HCT116 (cell line): ENCODE results near the gene SLC25A18. TPM values are rescaled to one million over a fixed set of nuclear protein-coding genes. Genes with fewer than 3 reads are reported as not detected.

ENCODE experiments used
- ATAC-seq: fragments of 200-7000 bp; cut with Tn5 transposase; 2 replicates; pipeline ENCODE4 v1.9.1; 2020; ENCODE audit warnings: mild to moderate bottlenecking, moderate library complexity
- BruUV-seq: library from RNA; stranded (reverse); fragments of 400-500 nt; replicated peaks from 2 replicates; lab custom pipeline; 2021; lab: Mats Ljungman, UMichigan
- CTCF ChIA-PET: fragments of 300-600 bp; sonication (Branson Sonifier 250); formaldehyde crosslinking; loops from one replicate; lab custom pipeline; 2021; ENCODE audit warnings: antibody characterized with exemption; lab: Charles Lee
- POLR2A ChIA-PET: fragments of 300-600, 350-600 bp; sonication (Branson Sonifier 250); formaldehyde crosslinking; loops from one replicate; lab custom pipeline; 2021; ENCODE audit warnings: antibody characterized with exemption; lab: Charles Lee
- RAD21 ChIA-PET, 2 experiments: fragments of 300-600 bp; sonication (Branson Sonifier 250); formaldehyde crosslinking; loops; one replicate each; lab custom pipeline; 2023; ENCODE audit warnings: low total read pairs in 2 of 2; ENCODE audit not compliant: uncharacterized antibody in 2 of 2, unreplicated experiment in 2 of 2, low non-redundant PET in 1 of 2; lab: Charles Lee
- DNase-seq: peaks from one replicate; pipeline ENCODE4 v3.0.0-alpha.2; 2010; ENCODE audit warnings: low read depth, low spot score
- H2AFZ ChIP-seq: fragments of 200-600 bp; shearing (Covaris generic), sonication (generic); 2 replicates; pipeline ENCODE4 v1.6.1; 2017; ENCODE audit warnings: low read depth, mixed run types, mixed read lengths, antibody characterized with exemption, low read length; ENCODE audit not compliant: poor library complexity, severe bottlenecking
- H3K27ac ChIP-seq: 2 replicates; pipeline ENCODE4 v1.5.1; 2012; ENCODE audit warnings: low read depth, low read length
- H3K27me3 ChIP-seq: fragments of 200-600 bp; sonication (generic); 2 replicates; pipeline ENCODE4 v1.6.1; 2016; ENCODE audit warnings: mixed run types, low read length, mixed read lengths; ENCODE audit not compliant: insufficient read depth
- H3K36me3 ChIP-seq, 2 experiments: fragments of 200-500 bp in 1 of 2; fragments of 200-600 bp in 1 of 2; sonication (Bioruptor generic) in 1 of 2; sonication (generic) in 1 of 2; 2 replicates each; pipeline versions ENCODE4 v1.5.1 to v1.6.1; 2014 to 2016; ENCODE audit warnings: low read length in 2 of 2, inconsistent platforms in 1 of 2, mixed read lengths in 1 of 2, mixed run types in 1 of 2; ENCODE audit not compliant: insufficient read depth in 2 of 2, control insufficient read depth in 1 of 2
- H3K4me1 ChIP-seq, 2 experiments: fragments of 200-600 bp in 1 of 2; sonication (generic) in 1 of 2; 2 replicates each; pipeline versions ENCODE4 v1.5.1 to v1.6.1; 2012 to 2017; ENCODE audit warnings: low read length in 2 of 2, inconsistent platforms in 1 of 2, mild to moderate bottlenecking in 1 of 2, mixed read lengths in 1 of 2, mixed run types in 1 of 2, moderate library complexity in 1 of 2; ENCODE audit not compliant: insufficient read depth in 2 of 2, control insufficient read depth in 1 of 2
- H3K4me2 ChIP-seq: fragments of 200-600 bp; sonication (generic); 2 replicates; pipeline ENCODE4 v1.6.1; 2017; ENCODE audit warnings: mixed run types, low read length, mixed read lengths
- H3K4me3 ChIP-seq, 2 experiments: fragments of 200-600 bp in 1 of 2; sonication (generic) in 1 of 2; replicated peaks in 1 of 2; 2 replicates each; pipeline ENCODE4 v1.5.1; 2011 to 2016; ENCODE audit warnings: low read length in 2 of 2, control low read depth in 1 of 2, low read depth in 1 of 2, mild to moderate bottlenecking in 1 of 2, mixed read lengths in 1 of 2, mixed run types in 1 of 2
- H3K79me2 ChIP-seq: fragments of 200-600 bp; sonication (generic); 2 replicates; pipeline ENCODE4 v1.6.1; 2017; ENCODE audit warnings: mild to moderate bottlenecking, mixed run types, low read length, moderate library complexity, mixed read lengths; ENCODE audit not compliant: insufficient read depth
- H3K9ac ChIP-seq: fragments of 200-600 bp; sonication (generic); 2 replicates; pipeline ENCODE4 v1.6.1; 2016; ENCODE audit warnings: low read length, mixed read lengths
- H3K9me2 ChIP-seq: fragments of 200-600 bp; sonication (generic), shearing (Covaris generic); 2 replicates; pipeline ENCODE4 v1.6.1; 2017; ENCODE audit warnings: mixed run types, mild to moderate bottlenecking, moderate library complexity; ENCODE audit not compliant: insufficient read depth
- H3K9me3 ChIP-seq, 2 experiments: fragments of 200-500 bp in 1 of 2; fragments of 200-600 bp in 1 of 2; sonication (Bioruptor generic) in 1 of 2; sonication (generic) in 1 of 2; 2 replicates each; pipeline ENCODE4 v1.6.1; 2014 to 2017; ENCODE audit warnings: low read length in 2 of 2, mixed read lengths in 2 of 2, inconsistent platforms in 1 of 2, low read depth in 1 of 2, mild to moderate bottlenecking in 1 of 2, mixed run types in 1 of 2, moderate library complexity in 1 of 2; ENCODE audit not compliant: control insufficient read depth in 1 of 2, insufficient read depth in 1 of 2
- H4K20me1 ChIP-seq: fragments of 200-600 bp; sonication (generic), shearing (Covaris generic); 2 replicates; pipeline ENCODE4 v1.6.1; 2017; ENCODE audit warnings: mixed run types, mild to moderate bottlenecking, moderate library complexity; ENCODE audit not compliant: insufficient read depth
- CEBPB ChIP-seq: IDR thresholded peaks from 2 replicates; pipeline ENCODE4 v1.6.1; 2012; ENCODE audit warnings: low read depth
- EGR1 ChIP-seq: IDR thresholded peaks from 2 replicates; pipeline ENCODE4 v1.6.1; 2012; ENCODE audit warnings: low read depth
- EZH2 ChIP-seq: fragments of 200-600 bp; sonication (generic); IDR thresholded peaks from 2 replicates; pipeline ENCODE4 v1.6.1; 2017; ENCODE audit warnings: antibody characterized with exemption, mixed run types
- FOSL1 ChIP-seq: IDR thresholded peaks from 2 replicates; pipeline ENCODE4 v1.6.1; 2012; ENCODE audit warnings: low read depth
- POLR2A ChIP-seq: IDR thresholded peaks from 2 replicates; pipeline ENCODE4 v1.7.0; 2011; ENCODE audit warnings: borderline replicate concordance; ENCODE audit not compliant: insufficient read depth, insufficient read length; ENCODE audit errors: extremely low read depth
- POLR2AphosphoS5 ChIP-seq: IDR thresholded peaks from 2 replicates; pipeline ENCODE4 v1.6.1; 2011; ENCODE audit warnings: mild to moderate bottlenecking, low read depth, low read length, moderate library complexity
- RAD21 ChIP-seq: IDR thresholded peaks from 2 replicates; pipeline ENCODE4 v1.6.1; 2012; ENCODE audit warnings: low read depth, mild to moderate bottlenecking
- SP1 ChIP-seq: IDR thresholded peaks from 2 replicates; pipeline ENCODE4 v1.6.1; 2012; ENCODE audit warnings: low read depth
- SRF ChIP-seq: IDR thresholded peaks from 2 replicates; pipeline ENCODE4 v1.6.1; 2012; ENCODE audit warnings: low read depth
- TCF7L2 ChIP-seq: IDR thresholded peaks from 2 replicates; pipeline ENCODE4 v1.7.0; 2011; ENCODE audit warnings: borderline replicate concordance, inconsistent platforms; ENCODE audit not compliant: insufficient read depth, insufficient read length; ENCODE audit errors: extremely low read depth
- YY1 ChIP-seq: IDR thresholded peaks from 2 replicates; pipeline ENCODE4 v1.6.1; 2011; ENCODE audit warnings: low read length, low read depth, moderate library complexity, mild to moderate bottlenecking; ENCODE audit not compliant: insufficient replicate concordance; ENCODE audit errors: extremely low read depth
- ZNF274 ChIP-seq: fragments of 200-500 bp; sonication (Bioruptor generic); IDR thresholded peaks from 2 replicates; pipeline ENCODE4 v1.6.1; 2014; ENCODE audit warnings: mild to moderate bottlenecking, low read depth, low read length, inconsistent platforms
- intact Hi-C: fragments of 100-400 bp; cut with micrococcal nuclease; formaldehyde crosslinking; loops from 2 replicates; pipeline ENCODE4 v1.10.0; 2022
- total RNA-seq: library from RNA; stranded (reverse); gene quantifications from one replicate; pipeline ENCODE4 v1.2.1, GENCODE V29; 2021; ENCODE audit not compliant: unreplicated experiment
- TF ChIP-seq, protein P1 (sequence below): IDR thresholded peaks from 2 replicates; pipeline ENCODE4 v1.6.1; 2012
- TF ChIP-seq, protein P2 (sequence below): IDR thresholded peaks from 2 replicates; pipeline ENCODE4 v1.6.1; 2012; ENCODE audit warnings: low read depth

SLC25A18 gene
- total RNA-seq, 1 experiment from 2014 or later = not detected

DNA sequence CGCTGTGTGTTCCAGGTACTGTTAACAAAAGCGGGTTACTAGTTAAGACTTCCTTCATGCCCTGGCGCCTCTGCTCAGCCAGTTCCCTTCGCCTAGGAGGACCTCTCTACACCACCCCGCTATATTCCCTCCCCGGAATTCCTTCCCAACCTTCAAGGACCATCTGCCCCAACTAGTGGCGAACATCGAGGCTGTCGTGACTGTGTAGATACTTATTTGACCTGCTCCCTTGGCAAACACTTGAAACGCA lies 74.8 kb downstream of the SLC25A18 start:
- Histone ChIP-seq H3K27ac (peak overlapping the region; percentile 92), H2AFZ (no peak overlapping the region), H4K20me1 (no peaks in the 10 kb centered on the region), H3K4me2 (peak overlapping the region; percentile 97), H3K9me2 (no peaks in the 10 kb centered on the region), H3K79me2 (peaks cover 38% of the 10 kb centered on the region)
- no TSS peak for BruUV-seq
- no peak for DNase-seq
- TF ChIP-seq YY1 = no peak
- TF ChIP-seq ZNF274 = no peak
- no peak for TF ChIP-seq TCF7L2
- no peak for TF ChIP-seq FOSL1
- TF ChIP-seq EGR1 = no peak
- TF ChIP-seq SP1 = no peak
- no peak for TF ChIP-seq CEBPB
- no peak; the same call in 1 of the 2 replicates for TF ChIP-seq RAD21
- TF ChIP-seq, protein P1, sequence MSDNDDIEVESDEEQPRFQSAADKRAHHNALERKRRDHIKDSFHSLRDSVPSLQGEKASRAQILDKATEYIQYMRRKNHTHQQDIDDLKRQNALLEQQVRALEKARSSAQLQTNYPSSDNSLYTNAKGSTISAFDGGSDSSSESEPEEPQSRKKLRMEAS = no peak
- no peak for TF ChIP-seq SRF
- TF ChIP-seq EZH2 = no peak
- no peak for TF ChIP-seq POLR2A
- TF ChIP-seq, protein P2, sequence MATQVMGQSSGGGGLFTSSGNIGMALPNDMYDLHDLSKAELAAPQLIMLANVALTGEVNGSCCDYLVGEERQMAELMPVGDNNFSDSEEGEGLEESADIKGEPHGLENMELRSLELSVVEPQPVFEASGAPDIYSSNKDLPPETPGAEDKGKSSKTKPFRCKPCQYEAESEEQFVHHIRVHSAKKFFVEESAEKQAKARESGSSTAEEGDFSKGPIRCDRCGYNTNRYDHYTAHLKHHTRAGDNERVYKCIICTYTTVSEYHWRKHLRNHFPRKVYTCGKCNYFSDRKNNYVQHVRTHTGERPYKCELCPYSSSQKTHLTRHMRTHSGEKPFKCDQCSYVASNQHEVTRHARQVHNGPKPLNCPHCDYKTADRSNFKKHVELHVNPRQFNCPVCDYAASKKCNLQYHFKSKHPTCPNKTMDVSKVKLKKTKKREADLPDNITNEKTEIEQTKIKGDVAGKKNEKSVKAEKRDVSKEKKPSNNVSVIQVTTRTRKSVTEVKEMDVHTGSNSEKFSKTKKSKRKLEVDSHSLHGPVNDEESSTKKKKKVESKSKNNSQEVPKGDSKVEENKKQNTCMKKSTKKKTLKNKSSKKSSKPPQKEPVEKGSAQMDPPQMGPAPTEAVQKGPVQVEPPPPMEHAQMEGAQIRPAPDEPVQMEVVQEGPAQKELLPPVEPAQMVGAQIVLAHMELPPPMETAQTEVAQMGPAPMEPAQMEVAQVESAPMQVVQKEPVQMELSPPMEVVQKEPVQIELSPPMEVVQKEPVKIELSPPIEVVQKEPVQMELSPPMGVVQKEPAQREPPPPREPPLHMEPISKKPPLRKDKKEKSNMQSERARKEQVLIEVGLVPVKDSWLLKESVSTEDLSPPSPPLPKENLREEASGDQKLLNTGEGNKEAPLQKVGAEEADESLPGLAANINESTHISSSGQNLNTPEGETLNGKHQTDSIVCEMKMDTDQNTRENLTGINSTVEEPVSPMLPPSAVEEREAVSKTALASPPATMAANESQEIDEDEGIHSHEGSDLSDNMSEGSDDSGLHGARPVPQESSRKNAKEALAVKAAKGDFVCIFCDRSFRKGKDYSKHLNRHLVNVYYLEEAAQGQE = no peak
- TF ChIP-seq POLR2AphosphoS5 = no peak
- TF ChIP-seq, all 23 proteins: peak for 0
- RAD21 ChIA-PET = no interaction called here
- H3K27me3 ChIP-seq = no peaks in the 10 kb centered on the region
- intact Hi-C loops = no loop called here
- peaks cover 23 to 36% of the 10 kb centered on the region in 2 experiments for H3K4me1 ChIP-seq
- H3K9ac ChIP-seq = peak overlapping the region; percentile 95
- ATAC-seq = peak; percentile 53
- peak overlapping the region; percentile 83 to 87 for H3K4me3 ChIP-seq
- POLR2A ChIA-PET = no interaction called here
- CTCF ChIA-PET = no interaction called here
- no peaks in the 10 kb centered on the region for H3K9me3 ChIP-seq
- no peaks in the 10 kb centered on the region for H3K36me3 ChIP-seq
